ENCODE data around the gene PBXIP1.

- TF ChIP-seq, protein P1, sequence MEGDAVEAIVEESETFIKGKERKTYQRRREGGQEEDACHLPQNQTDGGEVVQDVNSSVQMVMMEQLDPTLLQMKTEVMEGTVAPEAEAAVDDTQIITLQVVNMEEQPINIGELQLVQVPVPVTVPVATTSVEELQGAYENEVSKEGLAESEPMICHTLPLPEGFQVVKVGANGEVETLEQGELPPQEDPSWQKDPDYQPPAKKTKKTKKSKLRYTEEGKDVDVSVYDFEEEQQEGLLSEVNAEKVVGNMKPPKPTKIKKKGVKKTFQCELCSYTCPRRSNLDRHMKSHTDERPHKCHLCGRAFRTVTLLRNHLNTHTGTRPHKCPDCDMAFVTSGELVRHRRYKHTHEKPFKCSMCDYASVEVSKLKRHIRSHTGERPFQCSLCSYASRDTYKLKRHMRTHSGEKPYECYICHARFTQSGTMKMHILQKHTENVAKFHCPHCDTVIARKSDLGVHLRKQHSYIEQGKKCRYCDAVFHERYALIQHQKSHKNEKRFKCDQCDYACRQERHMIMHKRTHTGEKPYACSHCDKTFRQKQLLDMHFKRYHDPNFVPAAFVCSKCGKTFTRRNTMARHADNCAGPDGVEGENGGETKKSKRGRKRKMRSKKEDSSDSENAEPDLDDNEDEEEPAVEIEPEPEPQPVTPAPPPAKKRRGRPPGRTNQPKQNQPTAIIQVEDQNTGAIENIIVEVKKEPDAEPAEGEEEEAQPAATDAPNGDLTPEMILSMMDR (IDR thresholded peaks at IDR 0.05): peak; percentile 35 to 86 (median 68)
- TF ChIP-seq POLR2A (IDR thresholded peaks at IDR 0.05): peak; percentile 76 to 86
These were observed 5.6 kb upstream of the PBXIP1 start, which contains the start of gene PYGO2 for GRCh38 chr1:154961207-154962155.
